CD4-positive, alpha-beta T cell (primary cell): Measurements from ENCODE around the gene CFI. TPM values are rescaled to one million over a fixed set of nuclear protein-coding genes. Genes with fewer than 3 reads are reported as not detected.

Experiments used
- ATAC-seq: fragments of 200-7000 bp; cut with Tn5 transposase; one replicate; pipeline ENCODE4 v1.10.0; 2022; ENCODE audit warnings: mild to moderate bottlenecking; ENCODE audit not compliant: poor library complexity
- CTCF ChIA-PET: fragments of 350-600 bp; sonication (Branson Sonifier 250); formaldehyde crosslinking; loops from one replicate; lab custom pipeline; 2021; ENCODE audit warnings: antibody characterized with exemption, inconsistent platforms; lab: Charles Lee
- POLR2A ChIA-PET: fragments of 350-600 bp; sonication (Branson Sonifier 250); formaldehyde crosslinking; loops from one replicate; lab custom pipeline; 2021; ENCODE audit warnings: antibody characterized with exemption, inconsistent platforms; lab: Charles Lee
- DNase-seq, 14 experiments: peaks; one replicate each; pipeline ENCODE4 v3.0.0-alpha.2; 2013 to 2020; ENCODE audit warnings: mixed read lengths in 2 of 14
- H3K27ac ChIP-seq, 2 donors: one replicate each; pipeline versions ENCODE4 v1.5.1 to v1.7.0; 2013; ENCODE audit warnings: low read length in 2 of 2, low read depth in 1 of 2, mild to moderate bottlenecking in 1 of 2
- H3K27me3 ChIP-seq, 2 experiments: 1 replicate in 1 of 2; 2 replicates in 1 of 2; pipeline versions ENCODE4 v1.6.1 to v1.7.0; 2013; ENCODE audit warnings: low read length in 2 of 2, control low read depth in 1 of 2, mild to moderate bottlenecking in 1 of 2, moderate library complexity in 1 of 2; ENCODE audit not compliant: insufficient read depth in 2 of 2, control insufficient read depth in 1 of 2
- H3K36me3 ChIP-seq: one replicate; pipeline ENCODE4 v1.6.1; 2013; ENCODE audit warnings: low read length, control low read depth; ENCODE audit not compliant: insufficient read depth
- H3K4me1 ChIP-seq: one replicate; pipeline ENCODE4 v1.6.1; 2013; ENCODE audit warnings: low read length, control low read depth; ENCODE audit not compliant: insufficient read depth
- H3K4me3 ChIP-seq: one replicate; pipeline ENCODE4 v1.5.1; 2013; ENCODE audit warnings: mild to moderate bottlenecking, low read length, moderate library complexity
- H3K9me3 ChIP-seq, 2 experiments: 1 replicate in 1 of 2; 2 replicates in 1 of 2; pipeline versions ENCODE4 v1.6.1 to v1.7.0; 2013; ENCODE audit warnings: low read length in 2 of 2, mild to moderate bottlenecking in 2 of 2, control low read depth in 1 of 2, moderate library complexity in 1 of 2; ENCODE audit not compliant: control insufficient read depth in 1 of 2, insufficient read depth in 1 of 2
- H3K27ac Mint-ChIP-seq: one replicate; pipeline ENCODE4 v1.8.0; 2020; ENCODE audit warnings: mixed read lengths
- H3K27me3 Mint-ChIP-seq: one replicate; pipeline ENCODE4 v1.8.0; 2021; ENCODE audit warnings: mixed read lengths
- H3K36me3 Mint-ChIP-seq: one replicate; pipeline ENCODE4 v1.8.0; 2021; ENCODE audit warnings: low read depth, mixed read lengths
- H3K4me1 Mint-ChIP-seq: one replicate; pipeline ENCODE4 v1.8.0; 2021; ENCODE audit warnings: low read depth, mixed read lengths
- H3K4me3 Mint-ChIP-seq: one replicate; pipeline ENCODE4 v1.8.0; 2020; ENCODE audit warnings: mild to moderate bottlenecking, mixed read lengths
- H3K9me3 Mint-ChIP-seq: one replicate; pipeline ENCODE4 v1.8.0; 2020; ENCODE audit warnings: mixed read lengths
- intact Hi-C, 2 experiments: fragments of 100-400 bp; cut with DNase I in 1 of 2; cut with micrococcal nuclease in 1 of 2; formaldehyde crosslinking; loops; one replicate each; pipeline versions ENCODE4 v1.15.1 to v1.9.0; 2023 to 2025; cut with DNase I, micrococcal nuclease
- total RNA-seq, 174 experiments: library from RNA in 2 of 174; stranded (reverse) in 2 of 174; gene quantifications; one replicate each; pipeline ENCODE4 v1.2.3 and lab custom pipeline; 2021 to 2026
- TF ChIP-seq, protein P1 (sequence below): fragments of 200-600 bp; IDR thresholded peaks from one replicate; pipeline ENCODE4 v1.8.0; 2022; ENCODE audit warnings: antibody characterized with exemption, mild to moderate bottlenecking

The CFI gene
- total RNA-seq, 2 experiments from 2014 or later: not detected

DNA sequence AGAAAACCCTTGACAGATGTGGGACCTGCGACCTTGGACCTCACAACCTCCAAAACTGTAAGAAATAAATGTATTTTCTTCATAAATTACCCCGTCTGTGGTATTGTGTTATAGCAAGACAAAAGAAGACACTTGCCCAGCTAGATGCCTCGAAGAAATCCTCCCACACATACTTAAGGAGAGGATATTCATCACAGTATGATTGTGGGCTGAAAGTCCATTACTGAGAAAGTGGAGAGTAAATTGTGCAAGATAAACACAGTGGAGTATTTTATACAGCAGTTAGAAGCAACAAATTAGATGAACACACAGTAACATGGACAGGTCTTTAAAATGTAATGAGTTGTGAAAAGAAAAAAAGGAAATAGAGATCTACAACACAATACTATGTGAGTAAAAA is 46.1 kb downstream of the CFI start:
- Mint-ChIP-seq H3K27ac (no peak overlapping the region), H3K27me3 (peaks cover 13% of the 10 kb centered on the region), H3K9me3 (no peaks in the 10 kb centered on the region), H3K4me1 (no peaks in the 10 kb centered on the region), H3K36me3 (no peaks in the 10 kb centered on the region), H3K4me3 (no peak overlapping the region)
- ChIA-PET CTCF (no interaction called here), POLR2A (no interaction called here)
- H3K36me3 ChIP-seq: no peaks in the 10 kb centered on the region
- TF ChIP-seq, protein P1, sequence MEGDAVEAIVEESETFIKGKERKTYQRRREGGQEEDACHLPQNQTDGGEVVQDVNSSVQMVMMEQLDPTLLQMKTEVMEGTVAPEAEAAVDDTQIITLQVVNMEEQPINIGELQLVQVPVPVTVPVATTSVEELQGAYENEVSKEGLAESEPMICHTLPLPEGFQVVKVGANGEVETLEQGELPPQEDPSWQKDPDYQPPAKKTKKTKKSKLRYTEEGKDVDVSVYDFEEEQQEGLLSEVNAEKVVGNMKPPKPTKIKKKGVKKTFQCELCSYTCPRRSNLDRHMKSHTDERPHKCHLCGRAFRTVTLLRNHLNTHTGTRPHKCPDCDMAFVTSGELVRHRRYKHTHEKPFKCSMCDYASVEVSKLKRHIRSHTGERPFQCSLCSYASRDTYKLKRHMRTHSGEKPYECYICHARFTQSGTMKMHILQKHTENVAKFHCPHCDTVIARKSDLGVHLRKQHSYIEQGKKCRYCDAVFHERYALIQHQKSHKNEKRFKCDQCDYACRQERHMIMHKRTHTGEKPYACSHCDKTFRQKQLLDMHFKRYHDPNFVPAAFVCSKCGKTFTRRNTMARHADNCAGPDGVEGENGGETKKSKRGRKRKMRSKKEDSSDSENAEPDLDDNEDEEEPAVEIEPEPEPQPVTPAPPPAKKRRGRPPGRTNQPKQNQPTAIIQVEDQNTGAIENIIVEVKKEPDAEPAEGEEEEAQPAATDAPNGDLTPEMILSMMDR: no peak
- no peaks in the 10 kb centered on the region for H3K27me3 ChIP-seq
- H3K27ac ChIP-seq: no peak overlapping the region
- ATAC-seq (no peak), DNase-seq (no peak)
- H3K4me1 ChIP-seq: no peaks in the 10 kb centered on the region
- intact Hi-C loops: no loop called here
- H3K9me3 ChIP-seq: no peaks in the 10 kb centered on the region
- H3K4me3 ChIP-seq: no peak overlapping the region

DNA sequence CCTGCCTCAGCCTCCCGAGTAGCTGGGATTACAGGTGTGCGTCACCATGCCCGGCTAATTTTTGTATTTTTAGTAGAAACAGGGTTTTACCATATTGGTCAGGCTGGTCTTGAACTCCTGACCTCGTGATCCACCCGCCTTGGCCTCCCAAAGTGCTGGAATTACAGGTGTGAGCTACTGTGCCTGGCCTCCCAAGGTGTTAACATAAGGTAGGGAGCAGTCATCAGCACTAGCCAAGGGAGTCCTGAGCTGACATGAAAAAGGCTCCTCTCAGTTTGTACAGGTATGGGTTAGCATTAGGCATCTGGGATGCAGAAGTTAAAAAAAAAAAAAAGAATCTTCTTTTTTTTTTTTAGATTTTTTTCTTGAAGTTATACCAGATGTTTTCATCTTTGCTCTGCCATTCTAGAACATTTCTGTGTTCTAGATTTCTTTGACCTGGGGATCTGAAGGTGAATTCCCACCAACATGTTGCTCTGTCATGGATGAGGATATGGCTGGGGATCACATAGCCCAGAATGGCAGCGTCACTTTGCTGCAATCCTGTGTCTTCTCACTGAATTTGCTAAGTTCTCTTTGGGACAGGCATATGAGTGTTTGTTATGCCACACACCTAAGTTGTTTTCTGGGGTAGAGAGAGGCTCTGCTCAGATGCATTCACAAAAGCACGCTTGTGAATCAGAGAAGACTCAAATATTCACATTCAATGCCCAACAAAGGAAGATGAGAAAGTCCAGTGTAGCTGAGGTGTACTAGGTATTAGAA is 47.5 kb downstream of the CFI start:
- ChIA-PET POLR2A (no interaction called here), CTCF (no interaction called here)
- no peaks in the 10 kb centered on the region for H3K36me3 ChIP-seq
- Mint-ChIP-seq H3K4me3 (no peak overlapping the region), H3K9me3 (no peaks in the 10 kb centered on the region), H3K36me3 (no peaks in the 10 kb centered on the region), H3K27me3 (peaks cover 5% of the 10 kb centered on the region), H3K27ac (no peak overlapping the region), H3K4me1 (no peaks in the 10 kb centered on the region)
- ATAC-seq (peak; percentile 87), DNase-seq (peak in 1 of 14 experiments; percentile 9)
- H3K4me3 ChIP-seq: no peak overlapping the region
- TF ChIP-seq, protein P1: no peak
- no peaks in the 10 kb centered on the region for H3K4me1 ChIP-seq
- intact Hi-C loops: no loop called here
- no peak overlapping the region for H3K27ac ChIP-seq
- H3K9me3 ChIP-seq: no peaks in the 10 kb centered on the region
- no peaks in the 10 kb centered on the region for H3K27me3 ChIP-seq

DNA sequence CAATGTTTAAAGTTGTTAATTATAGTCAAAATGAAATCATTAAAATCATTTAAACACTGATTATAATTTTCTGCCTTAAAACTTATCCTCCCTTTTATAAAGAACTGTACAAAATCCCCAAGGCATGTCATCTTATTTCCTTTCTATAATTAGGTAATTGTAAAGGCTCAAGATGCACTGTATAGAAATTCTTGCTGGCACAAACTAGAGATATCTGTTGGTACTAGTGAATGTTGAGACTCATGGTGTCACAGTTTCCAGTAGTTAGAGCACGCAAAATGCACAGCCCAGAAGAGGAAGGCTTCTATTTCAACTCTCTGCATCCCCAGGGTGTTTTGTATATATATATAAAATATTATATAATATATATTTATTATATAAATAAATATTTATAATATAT is 49.3 kb downstream of the CFI start:
- H3K4me3 ChIP-seq: no peak overlapping the region
- H3K27ac ChIP-seq: no peak overlapping the region
- DNase-seq (peak in 1 of 14 experiments; percentile 14), ATAC-seq (no peak)
- ChIA-PET CTCF (no interaction called here), POLR2A (interaction anchor here (1.0 to 1.3 kb wide), 2 partner anchors 22 to 50 kb away, joined by 3 to 5 read pairs; partner anchors contain the start of gene PLA2G12A)
- H3K9me3 ChIP-seq: no peaks in the 10 kb centered on the region
- intact Hi-C loops: no loop called here
- no peaks in the 10 kb centered on the region for H3K4me1 ChIP-seq
- TF ChIP-seq, protein P1: no peak
- Mint-ChIP-seq H3K4me3 (no peak overlapping the region), H3K4me1 (no peaks in the 10 kb centered on the region), H3K27ac (no peak overlapping the region), H3K27me3 (peaks cover 5% of the 10 kb centered on the region), H3K36me3 (no peaks in the 10 kb centered on the region), H3K9me3 (no peaks in the 10 kb centered on the region)
- no peaks in the 10 kb centered on the region for H3K27me3 ChIP-seq
- H3K36me3 ChIP-seq: no peaks in the 10 kb centered on the region
